Ectodermal cell (in vitro differentiated cells): Measurements from ENCODE around the gene HOXA4.

Experiments used
- H3K27ac ChIP-seq: 2 replicates; pipeline ENCODE4 v1.7.0; 2013; ENCODE audit warnings: mild to moderate bottlenecking, low read depth, low read length; ENCODE audit not compliant: insufficient read depth, poor library complexity, severe bottlenecking
- H3K27me3 ChIP-seq: 2 replicates; pipeline ENCODE4 v1.7.0; 2013; ENCODE audit warnings: mild to moderate bottlenecking, low read length; ENCODE audit not compliant: insufficient read depth, control insufficient read depth, poor library complexity, severe bottlenecking
- H3K36me3 ChIP-seq: one replicate; pipeline ENCODE4 v1.7.0; 2013; ENCODE audit warnings: low read length; ENCODE audit not compliant: control insufficient read depth, insufficient read depth
- H3K4me1 ChIP-seq: one replicate; pipeline ENCODE4 v1.7.0; 2013; ENCODE audit warnings: low read length; ENCODE audit not compliant: control insufficient read depth, insufficient read depth
- H3K4me3 ChIP-seq: 2 replicates; pipeline ENCODE4 v1.7.0; 2013; ENCODE audit warnings: low read depth, low read length, control low read depth; ENCODE audit not compliant: insufficient read depth
- H3K9me3 ChIP-seq: 2 replicates; pipeline ENCODE4 v1.7.0; 2013; ENCODE audit warnings: mild to moderate bottlenecking, low read length, moderate library complexity; ENCODE audit not compliant: control insufficient read depth
- WGBS, 2 experiments: methylation state at CpG; one replicate each; pipeline ENCODE4 v1.1.7; 2013; ENCODE audit warnings: missing lambda C conversion rate in 2 of 2; 5-methylcytosine and 5-hydroxymethylcytosine counted together

Gene HOXA4

GRCh38 chr7:27115221-27116026 is 15.1 kb downstream of the HOXA4 start:
- Histone ChIP-seq H3K36me3 (no peaks in the 10 kb centered on the region), H3K4me3 (peak overlapping the region; percentile 3), H3K4me1 (no peaks in the 10 kb centered on the region), H3K27ac (peak overlapping the region; percentile 10), H3K27me3 (peaks cover 99% of the 10 kb centered on the region), H3K9me3 (no peaks in the 10 kb centered on the region)
- WGBS, 2 experiments = 2 to 4% methylated on average over 45 of the region's 45 CpGs

GRCh38 chr7:27114881-27115220 is 15.7 kb downstream of the HOXA4 start:
- H3K36me3 ChIP-seq = no peaks in the 10 kb centered on the region
- H3K4me3 ChIP-seq = no peak overlapping the region
- H3K27me3 ChIP-seq = peaks cover 99% of the 10 kb centered on the region
- H3K4me1 ChIP-seq = no peaks in the 10 kb centered on the region
- no peak overlapping the region for H3K27ac ChIP-seq
- WGBS, 2 experiments = 5 to 9% methylated on average over 6 of the region's 6 CpGs
- H3K9me3 ChIP-seq = no peaks in the 10 kb centered on the region

GRCh38 chr7:27113991-27114769 is 16.4 kb downstream of the HOXA4 start:
- Histone ChIP-seq H3K27ac (no peak overlapping the region), H3K9me3 (no peaks in the 10 kb centered on the region), H3K4me1 (no peaks in the 10 kb centered on the region), H3K4me3 (no peak overlapping the region), H3K36me3 (no peaks in the 10 kb centered on the region), H3K27me3 (peaks cover 99% of the 10 kb centered on the region)
- WGBS, 2 experiments = 1 to 2% methylated on average over 11 to 24 of the region's 26 CpGs

- Histone ChIP-seq H3K4me1 (no peaks in the 10 kb centered on the region), H3K4me3 (peak overlapping the region; percentile 8), H3K9me3 (no peaks in the 10 kb centered on the region), H3K36me3 (no peaks in the 10 kb centered on the region), H3K27ac (no peak overlapping the region), H3K27me3 (peaks cover 99% of the 10 kb centered on the region)
- WGBS, 2 experiments = 0 to 1% methylated on average over 41 to 52 of the region's 57 CpGs
Measured at GRCh38 chr7:27112955-27113949, 17.3 kb downstream of the HOXA4 start.

GRCh38 chr7:27112361-27112760 is 18.2 kb downstream of the HOXA4 start:
- 48 to 57% methylated on average over 2 to 4 of the region's 4 CpGs for WGBS, 2 experiments
- peaks cover 99% of the 10 kb centered on the region for H3K27me3 ChIP-seq
- H3K27ac ChIP-seq = no peak overlapping the region
- no peaks in the 10 kb centered on the region for H3K36me3 ChIP-seq
- H3K4me1 ChIP-seq = no peaks in the 10 kb centered on the region
- H3K4me3 ChIP-seq = no peak overlapping the region
- H3K9me3 ChIP-seq = no peaks in the 10 kb centered on the region

- H3K4me1 ChIP-seq = no peaks in the 10 kb centered on the region
- H3K27ac ChIP-seq = no peak overlapping the region
- H3K36me3 ChIP-seq = no peaks in the 10 kb centered on the region
- peaks cover 99% of the 10 kb centered on the region for H3K27me3 ChIP-seq
- no peaks in the 10 kb centered on the region for H3K9me3 ChIP-seq
- WGBS, 2 experiments = 10 to 12% methylated on average over 3 of the region's 4 CpGs
- no peak overlapping the region for H3K4me3 ChIP-seq
Measured at GRCh38 chr7:27111751-27112277, 18.7 kb downstream of the HOXA4 start.

- Histone ChIP-seq H3K4me1 (no peaks in the 10 kb centered on the region), H3K27ac (peak overlapping the region; percentile 39), H3K27me3 (peaks cover 99% of the 10 kb centered on the region), H3K9me3 (no peaks in the 10 kb centered on the region), H3K4me3 (no peak overlapping the region), H3K36me3 (no peaks in the 10 kb centered on the region)
- 6 to 9% methylated on average over 4 to 5 of the region's 6 CpGs for WGBS, 2 experiments
Measured at GRCh38 chr7:27111042-27111750, 19.4 kb downstream of the HOXA4 start.

GRCh38 chr7:27110186-27111031 is 20.1 kb downstream of the HOXA4 start:
- Histone ChIP-seq H3K36me3 (no peaks in the 10 kb centered on the region), H3K9me3 (no peaks in the 10 kb centered on the region), H3K4me3 (no peak overlapping the region), H3K27ac (peak overlapping the region; percentile 39), H3K27me3 (peaks cover 99% of the 10 kb centered on the region), H3K4me1 (no peaks in the 10 kb centered on the region)
- WGBS, 2 experiments = 3% methylated on average over 66 of the region's 66 CpGs
